ENCODE results near the gene EPB41L4A.
A peak's percentile ranks its signal among the peaks of the same experiment; 100 is the strongest.

EPB41L4A gene

GRCh38 chr5:112165399-112165798 is 253.7 kb downstream of the EPB41L4A start:
- no peak for DNase-seq (ENCODE audit: low spot score)
- TF ChIP-seq CTCF (IDR thresholded peaks at IDR 0.05): no peak

GRCh38 chr5:112163435-112163834 is 255.6 kb downstream of the EPB41L4A start:
- no peak overlapping the region for H3K4me3 ChIP-seq
- TF ChIP-seq CTCF (IDR thresholded peaks at IDR 0.05): no peak
- H3K27ac ChIP-seq: no peak overlapping the region
- DNase-seq (ENCODE audit: low spot score): no peak

More at GRCh38 chr5:112165399-112165798, 253.7 kb downstream of the EPB41L4A start:
- Histone ChIP-seq H3K4me3 (no peak overlapping the region), H3K27ac (no peak overlapping the region)

GRCh38 chr5:112161392-112161748 is 257.7 kb downstream of the EPB41L4A start:
- H3K27ac ChIP-seq: peak overlapping the region; percentile 37 to 88
- no peak for TF ChIP-seq CTCF (IDR thresholded peaks at IDR 0.05)
- peak overlapping the region; percentile 93 for H3K4me3 ChIP-seq
- DNase-seq (ENCODE audit: low spot score): no peak

- DNase-seq (ENCODE audit: low spot score): peak; percentile 95
- Histone ChIP-seq H3K27ac (peak overlapping the region; percentile 37 to 88), H3K4me3 (peak overlapping the region; percentile 93)
- TF ChIP-seq CTCF (IDR thresholded peaks at IDR 0.05): peak; percentile 88
Measured at GRCh38 chr5:112160652-112161391, 258.3 kb downstream of the EPB41L4A start.

GRCh38 chr5:112159435-112159834 is 259.6 kb downstream of the EPB41L4A start:
- no peak overlapping the region for H3K4me3 ChIP-seq
- no peak for DNase-seq (ENCODE audit: low spot score)
- H3K27ac ChIP-seq: no peak overlapping the region
- TF ChIP-seq CTCF (IDR thresholded peaks at IDR 0.05): no peak

GRCh38 chr5:112156211-112156610 is 262.9 kb downstream of the EPB41L4A start:
- no peak overlapping the region for H3K4me3 ChIP-seq
- no peak for DNase-seq (ENCODE audit: low spot score)
- TF ChIP-seq CTCF (IDR thresholded peaks at IDR 0.05): no peak
- no peak overlapping the region for H3K27ac ChIP-seq

Data from coronary artery (tissue), 2 donors.